Thyroid gland (tissue), 4 donors: ENCODE measurements around the gene RPA4. TPM values are rescaled to one million over a fixed set of nuclear protein-coding genes. Genes with fewer than 3 reads are reported as not detected.

Experiments used
- DNase-seq, 2 donors: peaks; one replicate each; pipeline ENCODE4 v3.0.0-alpha.2; 2019
- H3K27ac ChIP-seq, 3 donors: fragments of 200-600 bp; sonication (generic); 1 replicate in 2 of 3; 2 replicates in 1 of 3; pipeline ENCODE4 v1.5.1; 2016 to 2019; ENCODE audit warnings: mild to moderate bottlenecking in 1 of 3, moderate library complexity in 1 of 3
- H3K27me3 ChIP-seq: fragments of 200-600 bp; sonication (generic); one replicate; pipeline ENCODE4 v1.5.1; 2019
- H3K36me3 ChIP-seq, 2 donors: fragments of 200-600 bp; sonication (generic); one replicate each; pipeline ENCODE4 v1.5.1; 2016 to 2019
- H3K4me1 ChIP-seq, 2 donors: fragments of 200-600 bp; sonication (generic); one replicate each; pipeline ENCODE4 v1.5.1; 2017 to 2019
- H3K4me3 ChIP-seq, 3 donors: fragments of 200-600 bp; sonication (generic); replicated peaks in 1 of 3; 1 replicate in 2 of 3; 2 replicates in 1 of 3; pipeline ENCODE4 v1.5.1; 2016; ENCODE audit warnings: mild to moderate bottlenecking in 1 of 3
- H3K9me3 ChIP-seq: fragments of 200-600 bp; sonication (generic); one replicate; pipeline ENCODE4 v1.5.1; 2017
- CTCF ChIP-seq, 6 experiments: fragments of 200-600 bp in 3 of 6; fragments of 450-650 bp in 3 of 6; sonication (generic) in 3 of 6; IDR thresholded peaks; one replicate each; pipeline ENCODE4 v1.5.1; 2016 to 2019; ENCODE audit warnings: antibody characterized with exemption in 6 of 6, mild to moderate bottlenecking in 2 of 6, inconsistent platforms in 1 of 6, moderate library complexity in 1 of 6
- POLR2A ChIP-seq, 2 donors: fragments of 450-650 bp; IDR thresholded peaks; one replicate each; pipeline ENCODE4 v1.6.1; 2017; ENCODE audit warnings: antibody characterized with exemption in 2 of 2, mild to moderate bottlenecking in 2 of 2, moderate library complexity in 1 of 2
- WGBS, 2 donors: methylation state at CpG; one replicate each; pipeline ENCODE4 v1.1.5; 2017; 5-methylcytosine and 5-hydroxymethylcytosine counted together
- intact Hi-C: fragments of 100-400 bp; cut with DNase I; formaldehyde crosslinking; loops from one replicate; pipeline ENCODE4 v1.15.1; 2023
- total RNA-seq, 4 donors: library from RNA; depleted of rRNA; stranded (reverse); fragments of >200 nt; gene quantifications; one replicate each; pipeline ENCODE4 v1.2.3, GENCODE V29; 2016

RPA4 gene
- 1 to 10 TPM in 3 of 4 donors, under 1 TPM in 1; 0.94 to 2.0 (median 1.2) TPM for total RNA-seq

GRCh38 chrX:96883608-96884007 lies at the start of gene RPA4:
Gene RPA4, plus strand, starts transcription at chrX:96883908. Its CDS starts 403 bp downstream, at chrX:96884311.
- Histone ChIP-seq H3K36me3 (no peaks in the 10 kb centered on the region), H3K27ac (no peak within 1 kb of the TSS), H3K4me3 (no peak within 1 kb of the TSS), H3K9me3 (no peaks in the 10 kb centered on the region), H3K4me1 (no peaks in the 10 kb centered on the region), H3K27me3 (no peaks in the 10 kb centered on the region)
- TF ChIP-seq CTCF (IDR thresholded peaks at IDR 0.05), result no peak
- TF ChIP-seq POLR2A (IDR thresholded peaks at IDR 0.05), result no peak
- intact Hi-C loops, result no loop called here
- 95 to 96% methylated on average over 10 of the region's 10 CpGs for WGBS, 2 donors
- DNase-seq, result no peak

- WGBS, 2 donors, result 90 to 100% methylated on average over 1 of the region's 1 CpG
- DNase-seq, result no peak
- no peaks in the 10 kb centered on the region for H3K36me3 ChIP-seq
- no peak overlapping the region for H3K4me3 ChIP-seq
- H3K27ac ChIP-seq, result no peak overlapping the region
- H3K4me1 ChIP-seq, result no peaks in the 10 kb centered on the region
- intact Hi-C loops, result no loop called here
- no peaks in the 10 kb centered on the region for H3K9me3 ChIP-seq
- TF ChIP-seq CTCF (IDR thresholded peaks at IDR 0.05) (no peak), POLR2A (IDR thresholded peaks at IDR 0.05) (no peak)
- H3K27me3 ChIP-seq, result no peaks in the 10 kb centered on the region
These were observed 49.6 kb upstream of the RPA4 start for GRCh38 chrX:96834137-96834536.

GRCh38 chrX:96835660-96836289 lies 47.9 kb upstream of the RPA4 start:
- TF ChIP-seq CTCF (IDR thresholded peaks at IDR 0.05) (no peak), POLR2A (IDR thresholded peaks at IDR 0.05) (no peak)
- no peak for DNase-seq
- 76 to 83% methylated on average over 5 of the region's 5 CpGs for WGBS, 2 donors
- no peak overlapping the region for H3K27ac ChIP-seq
- H3K4me3 ChIP-seq, result no peak overlapping the region
- intact Hi-C loops, result no loop called here
- H3K27me3 ChIP-seq, result no peaks in the 10 kb centered on the region
- H3K4me1 ChIP-seq, result no peaks in the 10 kb centered on the region
- H3K9me3 ChIP-seq, result no peaks in the 10 kb centered on the region
- no peaks in the 10 kb centered on the region for H3K36me3 ChIP-seq

GRCh38 chrX:96837808-96838207 lies 45.9 kb upstream of the RPA4 start:
- DNase-seq, result no peak
- no peaks in the 10 kb centered on the region for H3K4me1 ChIP-seq
- TF ChIP-seq POLR2A (IDR thresholded peaks at IDR 0.05) (no peak), CTCF (IDR thresholded peaks at IDR 0.05) (no peak)
- no peak overlapping the region for H3K27ac ChIP-seq
- WGBS, 2 donors, result 92% methylated on average over 3 of the region's 3 CpGs
- no peak overlapping the region for H3K4me3 ChIP-seq
- intact Hi-C loops, result no loop called here
- H3K9me3 ChIP-seq, result no peaks in the 10 kb centered on the region
- H3K36me3 ChIP-seq, result no peaks in the 10 kb centered on the region
- H3K27me3 ChIP-seq, result no peaks in the 10 kb centered on the region

GRCh38 chrX:96838537-96838936 lies 45.2 kb upstream of the RPA4 start:
- no peak for TF ChIP-seq POLR2A (IDR thresholded peaks at IDR 0.05)
- TF ChIP-seq CTCF (IDR thresholded peaks at IDR 0.05), result no peak
- Histone ChIP-seq H3K36me3 (no peaks in the 10 kb centered on the region), H3K4me1 (no peaks in the 10 kb centered on the region), H3K27ac (no peak overlapping the region), H3K4me3 (no peak overlapping the region), H3K9me3 (no peaks in the 10 kb centered on the region), H3K27me3 (no peaks in the 10 kb centered on the region)
- intact Hi-C loops, result no loop called here
- DNase-seq, result no peak
- 83 to 97% methylated on average over 1 of the region's 1 CpG for WGBS, 2 donors
